GM11168 (cell line): ENCODE results near the gene MAP1LC3A.

Experiments used
- in situ Hi-C: fragments of 300-500 bp; cut with MboI; formaldehyde crosslinking; loops from one replicate; pipeline ENCODE4 v1.12.0; 2022; ENCODE audit warnings: low sequenced_read_pairs; ENCODE audit not compliant: unreplicated experiment

MAP1LC3A gene

GRCh38 chr20:34544109-34544796 lies 14.3 kb upstream of the MAP1LC3A start:
- in situ Hi-C loops, result no loop called here

- in situ Hi-C loops, result no loop called here
Measured at GRCh38 chr20:34546751-34547181, 11.8 kb upstream of the MAP1LC3A start.

GRCh38 chr20:34547844-34548613 lies 10.5 kb upstream of the MAP1LC3A start:
- in situ Hi-C loops, result no loop called here

- in situ Hi-C loops, result no loop called here
Measured at GRCh38 chr20:34549291-34549928, 9.1 kb upstream of the MAP1LC3A start.

- in situ Hi-C loops, result no loop called here
Measured at GRCh38 chr20:34549929-34550305, 8.6 kb upstream of the MAP1LC3A start.

GRCh38 chr20:34552569-34552968 lies 5.9 kb upstream of the MAP1LC3A start:
- in situ Hi-C loops, result no loop called here

GRCh38 chr20:34553366-34553867 lies 5.1 kb upstream of the MAP1LC3A start:
- in situ Hi-C loops, result no loop called here

GRCh38 chr20:34557936-34558319 lies 590 bp upstream of the MAP1LC3A start:
- in situ Hi-C loops, result no loop called here

GRCh38 chr20:34559311-34560140 lies 1.0 kb downstream of the MAP1LC3A start:
- in situ Hi-C loops, result loop anchor here (5.0 kb wide), 1 partner anchor 143 kb away; the partner anchor contains the start of gene TP53INP2

GRCh38 chr20:34560141-34560523 lies 1.6 kb downstream of the MAP1LC3A start:
- in situ Hi-C loops, result loop anchor here (5.0 kb wide), 1 partner anchor 142 kb away; the partner anchor contains the start of gene TP53INP2

GRCh38 chr20:34560614-34561013 lies 2.1 kb downstream of the MAP1LC3A start:
- in situ Hi-C loops, result loop anchor here (5.0 kb wide), 1 partner anchor 142 kb away; the partner anchor contains the start of gene TP53INP2

GRCh38 chr20:34561661-34562060 lies 3.1 kb downstream of the MAP1LC3A start:
- in situ Hi-C loops, result loop anchor here (5.0 kb wide), 1 partner anchor 141 kb away; the partner anchor contains the start of gene TP53INP2

GRCh38 chr20:34562641-34563040 lies 4.1 kb downstream of the MAP1LC3A start:
- in situ Hi-C loops, result loop anchor here (5.0 kb wide), 1 partner anchor 140 kb away; the partner anchor contains the start of gene TP53INP2

GRCh38 chr20:34564833-34565232 lies 6.3 kb downstream of the MAP1LC3A start:
- in situ Hi-C loops, result loop anchor here (5.0 kb wide), 1 partner anchor 137 kb away; the partner anchor contains the start of gene TP53INP2

- in situ Hi-C loops, result no loop called here
Measured at GRCh38 chr20:34566978-34567891, 8.7 kb downstream of the MAP1LC3A start.

GRCh38 chr20:34567892-34568865 lies 9.7 kb downstream of the MAP1LC3A start:
- in situ Hi-C loops, result no loop called here

GRCh38 chr20:34569598-34569997 lies 11.1 kb downstream of the MAP1LC3A start:
- in situ Hi-C loops, result no loop called here
